Right cardiac atrium (tissue), 5 donors: ENCODE measurements around the gene DGKI. TPM values are rescaled to one million over a fixed set of nuclear protein-coding genes. Genes with fewer than 3 reads are reported as not detected.

Source experiments
- ATAC-seq, 2 donors: fragments of 200-7000 bp; cut with Tn5 transposase; one replicate each; pipeline versions ENCODE4 v1.8.0 to v1.9.1; 2020; ENCODE audit warnings: moderate library complexity in 2 of 2, mild to moderate bottlenecking in 1 of 2
- DNase-seq, 3 donors: peaks; one replicate each; pipeline ENCODE4 v3.0.0-alpha.2; 2020
- H3K27ac ChIP-seq: one replicate; pipeline ENCODE4 v1.5.1; 2013; ENCODE audit warnings: mild to moderate bottlenecking, low read length, control low read depth, moderate library complexity
- H3K27me3 ChIP-seq: one replicate; pipeline ENCODE4 v1.6.1; 2013; ENCODE audit not compliant: control insufficient read depth, insufficient read depth
- H3K4me1 ChIP-seq: one replicate; pipeline ENCODE4 v1.6.1; 2013; ENCODE audit warnings: low read length; ENCODE audit not compliant: control insufficient read depth, insufficient read depth
- H3K4me3 ChIP-seq: one replicate; pipeline ENCODE4 v1.5.1; 2013; ENCODE audit warnings: low read length, control low read depth
- H3K9me3 ChIP-seq: one replicate; pipeline ENCODE4 v1.6.1; 2013; ENCODE audit warnings: low read length; ENCODE audit not compliant: control insufficient read depth
- WGBS: extraction: QIAGEN DNeasy Blood & Tissue Kit; methylation state at CpG from one replicate; pipeline ENCODE4 v1.1.7; 2013; 5-methylcytosine and 5-hydroxymethylcytosine counted together
- intact Hi-C, 4 donors: fragments of 100-400 bp; cut with DNase I; formaldehyde crosslinking; loops; one replicate each; pipeline versions ENCODE4 v1.11.0 to v1.14.0; 2022 to 2023
- polyA plus RNA-seq: library from polyadenylated mRNA; stranded (reverse); fragments of 200-250 nt; gene quantifications from one replicate; pipeline ENCODE4 v1.2.3, GENCODE V29; 2013
- total RNA-seq, 4 donors: library from RNA; stranded (reverse); fragmentation: NEBNext Ultra II Directional; extraction: Animal tissue kit (Norgen Biotek cat#: 25700); gene quantifications; one replicate each; pipeline ENCODE4 v1.2.1, GENCODE V29; 2021
- donor health status: healthy with polysubstance abuse.
- donor health status: DM: no; HTN: yes; CAD: no.
- donor health status: DM: no; HTN: no; CAD: no.
- donor health status: DM: no; HTN: yes; CAD: no; lungs with severe emphysema.
- donor health status: DM: yes; HTN: yes; CAD: no.

The DGKI gene
- total and polyA plus RNA-seq, 5 donors: 2.1 to 14.9 (median 7.7) TPM

- ATAC-seq: no peak
- intact Hi-C loops: no loop called here
- Histone ChIP-seq H3K27me3 (no peaks in the 10 kb centered on the region), H3K4me3 (no peak overlapping the region), H3K9me3 (no peaks in the 10 kb centered on the region), H3K27ac (no peak overlapping the region), H3K4me1 (peaks cover 1% of the 10 kb centered on the region)
- DNase-seq: no peak
- 67% methylated on average over 5 of the region's 5 CpGs for WGBS
Measured at GRCh38 chr7:137404660-137405317, 442.0 kb downstream of the DGKI start.

DNA sequence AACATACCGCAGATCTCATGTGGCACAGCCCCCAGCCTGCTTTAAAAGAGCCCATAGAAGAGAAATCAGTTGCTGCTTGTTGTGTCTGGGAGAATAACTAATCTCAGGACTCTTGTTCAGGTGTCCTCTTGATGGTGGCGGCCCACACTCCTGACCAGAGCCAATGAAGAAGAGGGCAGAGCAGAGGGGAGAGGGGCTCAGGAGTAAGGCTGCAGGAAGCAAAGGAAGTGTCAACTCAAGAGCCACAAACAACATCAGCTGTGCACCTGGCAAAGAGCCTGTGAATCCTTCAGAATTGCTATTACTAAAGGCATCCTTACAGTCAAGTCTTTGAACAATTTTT lies 443.4 kb downstream of the DGKI start:
- Histone ChIP-seq H3K9me3 (no peaks in the 10 kb centered on the region), H3K27ac (no peak overlapping the region), H3K4me3 (no peak overlapping the region), H3K4me1 (peaks cover 1% of the 10 kb centered on the region), H3K27me3 (no peaks in the 10 kb centered on the region)
- intact Hi-C loops: no loop called here
- no peak for DNase-seq
- 70% methylated on average over 2 of the region's 2 CpGs for WGBS
- ATAC-seq: no peak

DNA sequence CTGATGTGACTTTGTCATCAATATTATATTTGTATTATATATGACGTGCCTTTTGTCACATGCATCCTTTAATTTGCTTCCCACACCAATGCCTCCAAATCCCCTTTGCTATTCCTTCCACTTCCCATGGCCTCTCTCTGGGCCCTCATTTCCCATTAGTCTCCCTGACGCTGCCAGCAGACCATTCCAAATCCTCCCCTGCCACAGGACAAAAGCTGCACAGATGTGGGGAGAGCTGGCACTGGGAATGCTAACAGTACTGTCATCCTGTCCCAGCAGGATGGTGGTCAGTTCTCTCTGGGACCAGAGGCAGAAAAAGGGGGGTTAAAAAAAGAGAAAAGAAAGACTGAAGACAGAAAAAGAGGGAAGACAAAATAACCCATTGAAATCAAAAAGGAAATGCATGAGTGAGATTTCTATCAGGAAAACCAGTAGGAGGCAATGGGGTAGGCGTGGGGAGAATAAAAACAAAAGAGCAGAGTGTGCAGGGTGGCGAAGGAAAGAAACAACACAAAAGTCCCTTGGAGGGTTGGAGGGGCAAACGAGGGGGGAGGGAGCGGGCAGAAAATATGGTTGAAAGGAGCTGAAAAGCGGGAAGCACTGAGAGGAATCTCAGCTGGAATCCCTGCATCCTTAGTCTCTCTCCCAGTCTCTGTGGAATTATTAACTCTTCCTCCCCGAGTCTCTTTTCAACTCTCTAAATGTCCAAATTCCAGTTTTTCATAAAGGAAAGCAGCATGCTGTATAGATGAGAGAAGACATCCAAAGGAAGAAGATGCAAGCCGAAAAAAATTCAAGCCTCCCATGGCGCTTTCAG lies 444.0 kb downstream of the DGKI start:
- Histone ChIP-seq H3K27ac (no peak overlapping the region), H3K9me3 (no peaks in the 10 kb centered on the region), H3K4me1 (peaks cover 1% of the 10 kb centered on the region), H3K27me3 (no peaks in the 10 kb centered on the region), H3K4me3 (no peak overlapping the region)
- intact Hi-C loops: no loop called here
- DNase-seq: no peak
- 44% methylated on average over 10 of the region's 10 CpGs for WGBS
- no peak for ATAC-seq

GRCh38 chr7:137399827-137400823 lies 446.6 kb downstream of the DGKI start:
- no peaks in the 10 kb centered on the region for H3K27me3 ChIP-seq
- H3K9me3 ChIP-seq: no peaks in the 10 kb centered on the region
- DNase-seq: no peak
- ATAC-seq: no peak
- intact Hi-C loops: no loop called here
- peaks cover 1% of the 10 kb centered on the region for H3K4me1 ChIP-seq
- WGBS: 76% methylated on average over 7 of the region's 7 CpGs
- no peak overlapping the region for H3K4me3 ChIP-seq
- H3K27ac ChIP-seq: no peak overlapping the region

DNA sequence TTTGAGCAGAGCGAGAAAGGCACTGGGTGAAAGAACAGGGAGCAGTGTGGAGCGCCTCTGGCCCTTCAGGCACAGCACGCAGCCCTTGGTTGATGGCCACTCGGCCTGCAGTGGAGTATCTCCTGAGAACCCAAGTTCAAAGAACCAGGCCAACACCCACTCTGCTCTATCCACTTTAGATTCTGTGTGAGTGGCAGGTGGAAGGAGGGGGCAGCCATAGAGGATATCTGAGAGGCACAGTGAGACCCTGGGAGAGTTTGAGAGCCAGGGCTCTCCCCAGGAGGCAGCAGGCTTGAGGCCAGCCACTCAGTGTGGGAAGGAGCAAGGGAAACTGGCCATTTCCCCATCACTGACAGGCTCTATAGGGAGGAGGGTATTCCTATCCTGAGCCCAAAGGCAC lies 450.7 kb downstream of the DGKI start:
- intact Hi-C loops: no loop called here
- ATAC-seq (no peak), DNase-seq (no peak)
- Histone ChIP-seq H3K4me1 (peaks cover 1% of the 10 kb centered on the region), H3K27ac (no peak overlapping the region), H3K4me3 (no peak overlapping the region), H3K9me3 (no peaks in the 10 kb centered on the region), H3K27me3 (no peaks in the 10 kb centered on the region)
- 85% methylated on average over 4 of the region's 4 CpGs for WGBS

- no peak for ATAC-seq
- H3K4me3 ChIP-seq: no peak overlapping the region
- no peak overlapping the region for H3K27ac ChIP-seq
- DNase-seq: peak in 2 of 3 donors; percentile 32 to 52
- no peaks in the 10 kb centered on the region for H3K9me3 ChIP-seq
- no peaks in the 10 kb centered on the region for H3K27me3 ChIP-seq
- intact Hi-C loops: no loop called here
- H3K4me1 ChIP-seq: no peaks in the 10 kb centered on the region
- WGBS: 67% methylated on average over 9 of the region's 9 CpGs
Measured at GRCh38 chr7:137395420-137395819, 451.4 kb downstream of the DGKI start.

- no peaks in the 10 kb centered on the region for H3K27me3 ChIP-seq
- H3K27ac ChIP-seq: no peak overlapping the region
- no peaks in the 10 kb centered on the region for H3K9me3 ChIP-seq
- ATAC-seq (no peak), DNase-seq (no peak)
- H3K4me3 ChIP-seq: no peak overlapping the region
- intact Hi-C loops: no loop called here
- no peaks in the 10 kb centered on the region for H3K4me1 ChIP-seq
Measured at GRCh38 chr7:137393570-137393969, 453.2 kb downstream of the DGKI start.

GRCh38 chr7:137390076-137390475 lies 456.7 kb downstream of the DGKI start:
- Histone ChIP-seq H3K4me3 (no peak overlapping the region), H3K4me1 (no peaks in the 10 kb centered on the region), H3K27ac (no peak overlapping the region), H3K27me3 (no peaks in the 10 kb centered on the region), H3K9me3 (no peaks in the 10 kb centered on the region)
- 74% methylated on average over 1 of the region's 1 CpG for WGBS
- intact Hi-C loops: no loop called here
- DNase-seq: no peak
- ATAC-seq: no peak

- H3K4me3 ChIP-seq: no peak overlapping the region
- intact Hi-C loops: no loop called here
- H3K9me3 ChIP-seq: no peaks in the 10 kb centered on the region
- WGBS: 79% methylated on average over 1 of the region's 1 CpG
- no peaks in the 10 kb centered on the region for H3K4me1 ChIP-seq
- H3K27ac ChIP-seq: no peak overlapping the region
- H3K27me3 ChIP-seq: no peaks in the 10 kb centered on the region
- ATAC-seq (no peak), DNase-seq (no peak)
Measured at GRCh38 chr7:137388916-137389315, 457.9 kb downstream of the DGKI start.

DNA sequence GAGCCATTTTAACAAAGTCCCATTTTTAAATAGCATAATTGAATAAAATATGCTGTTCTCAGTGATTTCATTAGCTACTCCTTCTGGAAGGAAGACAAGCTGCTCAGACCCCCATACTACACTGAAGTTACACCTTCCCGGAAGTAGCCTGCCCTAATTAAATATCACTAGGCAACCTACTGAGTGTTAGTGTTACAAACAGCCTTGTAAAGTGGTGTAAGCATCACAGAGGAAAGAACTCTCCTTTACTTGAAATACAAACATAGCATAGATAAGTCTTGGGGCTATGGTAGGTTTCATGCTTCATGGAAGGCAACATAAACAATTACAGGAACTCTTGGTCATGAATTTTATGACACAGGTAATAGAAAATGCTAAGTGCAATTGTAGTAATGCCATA lies 459.8 kb downstream of the DGKI start:
- ATAC-seq: no peak
- 37% methylated on average over 1 of the region's 1 CpG for WGBS
- H3K4me3 ChIP-seq: no peak overlapping the region
- H3K27me3 ChIP-seq: no peaks in the 10 kb centered on the region
- intact Hi-C loops: no loop called here
- no peaks in the 10 kb centered on the region for H3K9me3 ChIP-seq
- no peak overlapping the region for H3K27ac ChIP-seq
- H3K4me1 ChIP-seq: no peaks in the 10 kb centered on the region
- no peak for DNase-seq

- DNase-seq (no peak), ATAC-seq (no peak)
- intact Hi-C loops: no loop called here
- Histone ChIP-seq H3K4me1 (no peaks in the 10 kb centered on the region), H3K27me3 (no peaks in the 10 kb centered on the region), H3K27ac (no peak overlapping the region), H3K9me3 (no peaks in the 10 kb centered on the region), H3K4me3 (no peak overlapping the region)
- WGBS: 68% methylated on average over 1 of the region's 1 CpG
Measured at GRCh38 chr7:137381045-137381444, 465.7 kb downstream of the DGKI start.
